22Rv1 (cell line): ENCODE data around the gene CAPN1.

Source experiments
- CTCF ChIP-seq: fragments of 450-650 bp; IDR thresholded peaks from 2 replicates; pipeline ENCODE4 v1.5.1; 2017; ENCODE audit warnings: mild to moderate bottlenecking
- ZFX ChIP-seq: fragments of 450-650 bp; IDR thresholded peaks from 2 replicates; pipeline ENCODE4 v1.6.1; 2017; ENCODE audit warnings: antibody characterized with exemption, borderline replicate concordance

GRCh38 chr11:65159012-65159411 lies 22.7 kb upstream of the CAPN1 start:
- TF ChIP-seq CTCF (no peak), ZFX (no peak)
